Tibial nerve (tissue), 4 donors: ENCODE results near the gene UGT1A7.

Source experiments
- CTCF ChIP-seq, 5 experiments: fragments of 200-600 bp in 3 of 5; fragments of 450-650 bp in 2 of 5; sonication (generic) in 3 of 5; IDR thresholded peaks; one replicate each; pipeline ENCODE4 v1.5.1; 2016 to 2019; ENCODE audit warnings: antibody characterized with exemption in 5 of 5, mild to moderate bottlenecking in 3 of 5, moderate library complexity in 2 of 5
- EP300 ChIP-seq, 2 donors: sonication (generic); formaldehyde crosslinking; IDR thresholded peaks; one replicate each; pipeline ENCODE4 v1.6.1; 2017; ENCODE audit warnings: antibody characterized with exemption in 2 of 2, mild to moderate bottlenecking in 1 of 2

- no peak for TF ChIP-seq EP300 (IDR thresholded peaks at IDR 0.05)
- TF ChIP-seq CTCF (IDR thresholded peaks at IDR 0.05): no peak
These were observed 136.4 kb downstream of the UGT1A7 start for GRCh38 chr2:233817995-233818638.
